Subcutaneous adipose tissue (tissue), 4 donors: ENCODE results near the gene TGFBR3. TPM values are rescaled to one million over a fixed set of nuclear protein-coding genes. Genes with fewer than 3 reads are reported as not detected.

Source experiments
- CTCF ChIP-seq: fragments of 450-650 bp; IDR thresholded peaks from one replicate; pipeline ENCODE4 v1.5.1; 2016; ENCODE audit warnings: low read depth, mild to moderate bottlenecking, control low read depth, antibody characterized with exemption, moderate library complexity
- total RNA-seq, 4 donors: library from RNA; depleted of rRNA; stranded (reverse); fragments of >200 nt; gene quantifications; one replicate each; pipeline ENCODE4 v1.1.0, GENCODE V29; 2016

The TGFBR3 gene
- total RNA-seq, 4 donors from 2014 or later = 206 to 374 (median 284) TPM

DNA sequence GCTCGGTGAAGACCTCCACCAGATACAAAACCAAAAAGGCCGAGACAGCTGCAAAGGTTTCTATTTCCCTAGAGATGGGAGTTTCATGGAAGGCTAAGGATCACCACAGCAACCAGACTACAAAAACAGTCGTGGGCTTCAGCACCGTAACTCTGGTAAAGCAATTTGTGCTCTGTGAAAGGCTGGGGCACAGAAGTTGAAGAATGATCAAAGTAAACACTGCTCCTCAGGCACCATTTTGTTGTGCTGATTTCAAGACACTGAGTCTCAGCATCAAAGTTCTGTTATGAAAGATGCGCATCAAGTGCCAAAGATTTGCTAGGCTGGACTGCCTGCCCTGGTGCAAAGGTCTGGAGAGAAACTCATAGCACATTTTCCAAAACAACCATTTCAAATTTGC, 116.2 kb downstream of the TGFBR3 start:
- TF ChIP-seq CTCF = no peak

GRCh38 chr1:91768786-91769725, 116.9 kb downstream of the TGFBR3 start:
- no peak for TF ChIP-seq CTCF

DNA sequence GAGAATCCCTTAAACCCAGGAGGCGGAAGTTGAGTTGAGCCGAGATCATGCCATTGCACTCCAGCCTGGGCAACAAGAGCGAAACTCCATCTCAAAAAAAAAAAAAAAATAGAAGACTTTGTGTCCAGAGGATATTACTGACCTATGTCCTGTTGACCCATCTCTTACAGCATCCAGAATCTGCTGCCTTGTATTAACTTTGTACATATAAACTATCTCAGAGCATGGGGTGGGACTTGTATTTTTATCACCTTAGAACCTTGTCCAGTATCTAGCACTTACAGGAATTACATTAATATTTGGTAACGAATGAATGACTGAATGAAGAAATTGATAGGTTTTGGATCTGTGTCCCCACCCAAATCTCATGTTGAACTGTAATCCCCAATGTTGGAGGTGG, 117.8 kb downstream of the TGFBR3 start:
- TF ChIP-seq CTCF = no peak

DNA sequence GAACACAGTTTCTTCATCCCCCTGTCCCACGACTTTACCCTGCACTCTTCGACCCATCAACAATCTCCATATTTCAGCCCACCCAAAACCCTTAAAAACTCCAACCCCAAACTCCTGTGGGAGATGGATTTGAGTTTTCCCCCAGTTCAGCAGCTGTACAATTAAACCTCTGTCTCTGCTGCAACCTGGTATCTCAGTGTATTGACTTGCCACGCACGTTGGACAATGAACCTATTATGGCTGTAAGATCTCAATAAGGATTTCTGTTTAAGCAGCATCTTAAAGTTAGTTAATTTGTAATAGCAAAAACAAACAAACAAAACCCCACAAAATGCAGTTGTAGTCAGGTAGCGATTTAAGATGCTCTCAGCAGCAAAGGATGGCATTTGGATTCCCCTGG, 119.1 kb downstream of the TGFBR3 start:
- TF ChIP-seq CTCF = no peak

DNA sequence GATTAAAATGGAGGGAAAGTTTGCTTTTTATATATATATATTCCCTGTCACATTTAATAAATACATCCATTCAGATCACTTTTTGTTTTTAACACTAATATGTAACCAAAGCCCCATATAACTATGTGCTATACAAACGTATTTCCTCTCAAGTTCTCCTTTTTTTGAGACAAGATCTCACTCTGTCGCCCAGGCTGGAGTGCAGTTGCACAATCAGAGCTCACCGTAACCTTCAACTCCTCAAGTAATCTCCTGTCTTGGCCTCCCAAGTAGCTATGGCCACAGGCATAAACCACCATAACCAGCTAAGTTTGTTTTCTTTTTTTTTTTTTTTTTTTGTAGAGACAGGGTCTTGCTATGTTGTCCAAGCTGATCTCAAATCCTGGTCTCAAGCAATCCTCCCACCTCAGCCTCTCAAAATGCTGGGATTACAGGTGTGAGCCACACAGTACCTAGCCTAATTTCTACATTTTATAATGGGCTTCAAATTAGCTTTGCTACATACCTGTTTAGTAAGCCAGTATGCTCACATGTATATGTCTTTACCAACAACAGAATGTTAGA, 120.0 kb downstream of the TGFBR3 start:
- no peak for TF ChIP-seq CTCF

DNA sequence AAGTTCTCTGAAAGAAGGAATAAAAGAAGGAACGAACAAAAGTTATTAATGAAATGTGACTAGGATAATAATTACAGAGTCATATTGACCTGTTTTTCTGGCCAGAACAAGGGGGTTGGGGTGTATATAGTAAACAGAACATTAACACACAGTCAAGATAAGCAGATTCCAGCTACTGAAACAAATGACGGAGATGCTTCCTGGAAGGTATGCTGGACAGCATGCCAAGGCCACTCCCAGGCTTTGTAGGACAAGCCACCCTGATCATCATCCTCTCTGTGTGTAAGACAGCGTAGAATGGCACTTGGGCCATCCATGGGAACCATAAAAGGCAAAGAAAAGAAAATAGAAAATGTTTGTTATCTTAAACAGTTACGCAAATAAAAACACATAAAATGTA, 120.7 kb downstream of the TGFBR3 start:
- TF ChIP-seq CTCF = no peak

DNA sequence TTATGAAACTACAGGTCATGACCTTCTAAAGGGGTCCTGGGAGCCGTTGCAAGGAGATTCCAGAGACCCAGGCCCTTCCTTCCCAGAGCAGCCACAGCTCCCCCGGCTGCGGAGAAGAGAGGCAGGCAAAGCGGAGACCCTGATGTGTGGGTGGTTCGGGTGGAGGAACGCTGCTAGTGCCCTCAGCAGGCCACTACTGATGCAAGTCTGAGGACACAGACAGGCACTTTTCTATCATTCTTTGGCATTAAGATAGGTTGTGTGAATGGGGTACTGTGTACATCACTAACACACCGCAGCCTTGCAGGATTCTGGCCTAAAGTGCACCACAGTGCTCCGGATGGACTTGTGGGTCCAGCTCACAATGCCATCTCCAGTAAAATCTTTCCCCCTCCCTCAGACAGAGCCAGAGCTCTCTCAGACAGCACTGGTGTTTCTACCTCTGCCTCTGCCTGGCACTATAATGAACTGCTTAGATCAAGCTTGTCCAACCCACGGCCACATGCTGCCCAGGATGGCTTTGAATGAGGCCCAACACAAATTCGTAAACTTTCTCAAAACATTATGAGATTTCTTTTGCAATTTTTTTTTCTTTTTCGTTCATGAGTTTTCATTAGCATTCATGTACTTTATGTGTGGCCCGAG, 121.4 kb downstream of the TGFBR3 start:
- TF ChIP-seq CTCF = no peak
